SK-N-MC (cell line): ENCODE results near the gene ZNF804B.

Source experiments
- FOXP2 ChIP-seq: optimal IDR thresholded peaks from 2 replicates; pipeline ENCODE3; 2011; ENCODE audit warnings: mild to moderate bottlenecking, moderate library complexity; ENCODE audit not compliant: insufficient read depth; ENCODE audit errors: extremely low read length, control extremely low read depth
- POLR2AphosphoS5 ChIP-seq: IDR thresholded peaks from 2 replicates; pipeline ENCODE4 v1.6.1; 2012; ENCODE audit warnings: mild to moderate bottlenecking, low read depth, low read length, borderline replicate concordance

GRCh38 chr7:89054361-89054760, 294.9 kb downstream of the ZNF804B start:
- TF ChIP-seq POLR2AphosphoS5 (no peak), FOXP2 (no peak)
